ENCODE measurements around the gene PARD3. TPM values are rescaled to one million over a fixed set of nuclear protein-coding genes. Genes with fewer than 3 reads are reported as not detected.

PARD3 gene
- total and polyA plus RNA-seq, 2 experiments from 2014 or later, result 47.2 to 59.7 TPM

DNA sequence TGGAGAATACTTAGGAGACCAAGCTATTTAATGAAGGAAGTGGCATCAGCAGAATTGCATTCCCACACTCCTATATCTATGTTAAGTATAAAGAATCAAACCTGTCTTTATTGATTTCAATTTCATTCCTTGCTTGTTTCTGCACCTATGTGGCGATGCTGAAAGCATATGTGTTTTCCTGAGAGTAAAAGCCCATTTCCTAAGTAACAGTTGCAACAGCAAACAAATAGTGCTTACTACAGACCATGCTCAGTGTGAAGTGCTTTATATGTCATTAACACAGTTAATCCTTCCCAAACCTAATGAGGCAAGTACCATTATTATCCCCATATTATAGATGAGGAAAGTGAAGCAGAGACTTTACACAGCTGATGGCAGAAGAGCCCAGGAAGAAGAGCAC, 552.1 kb downstream of the PARD3 start:
- Histone ChIP-seq H3K27me3 (no peaks in the 10 kb centered on the region), H3K4me3 (no peak overlapping the region), H3K36me3 (replicated peaks; ENCODE audit: insufficient read depth, low read depth) (peaks cover 3% of the 10 kb centered on the region), H3K9me3 (ENCODE audit: low read depth) (no peaks in the 10 kb centered on the region), H3K27ac (no peak overlapping the region), H3K9me2 (replicated peaks; ENCODE audit: insufficient read depth) (no peaks in the 10 kb centered on the region), H3K4me1 (ENCODE audit: insufficient read depth) (no peaks in the 10 kb centered on the region), H4K20me1 (ENCODE audit: insufficient read depth, poor library complexity, severe bottlenecking) (no peaks in the 10 kb centered on the region), H2AFZ (no peak overlapping the region), H3K79me2 (no peaks in the 10 kb centered on the region), H3K4me2 (no peak overlapping the region)
- DNase-seq (ENCODE audit: low spot score), result no peak
- WGBS (ENCODE audit: low lambda C conversion rate, missing lambda C conversion rate), result 97% methylated on average over 1 of the region's 1 CpG
- no peak for TF ChIP-seq EZH2 (IDR thresholded peaks at IDR 0.05; ENCODE audit: borderline replicate concordance)
- no peak for TF ChIP-seq EZH2phosphoT487 (IDR thresholded peaks at IDR 0.05; ENCODE audit: low read depth, severe bottlenecking, unreplicated experiment)
- TF ChIP-seq, protein P1, sequence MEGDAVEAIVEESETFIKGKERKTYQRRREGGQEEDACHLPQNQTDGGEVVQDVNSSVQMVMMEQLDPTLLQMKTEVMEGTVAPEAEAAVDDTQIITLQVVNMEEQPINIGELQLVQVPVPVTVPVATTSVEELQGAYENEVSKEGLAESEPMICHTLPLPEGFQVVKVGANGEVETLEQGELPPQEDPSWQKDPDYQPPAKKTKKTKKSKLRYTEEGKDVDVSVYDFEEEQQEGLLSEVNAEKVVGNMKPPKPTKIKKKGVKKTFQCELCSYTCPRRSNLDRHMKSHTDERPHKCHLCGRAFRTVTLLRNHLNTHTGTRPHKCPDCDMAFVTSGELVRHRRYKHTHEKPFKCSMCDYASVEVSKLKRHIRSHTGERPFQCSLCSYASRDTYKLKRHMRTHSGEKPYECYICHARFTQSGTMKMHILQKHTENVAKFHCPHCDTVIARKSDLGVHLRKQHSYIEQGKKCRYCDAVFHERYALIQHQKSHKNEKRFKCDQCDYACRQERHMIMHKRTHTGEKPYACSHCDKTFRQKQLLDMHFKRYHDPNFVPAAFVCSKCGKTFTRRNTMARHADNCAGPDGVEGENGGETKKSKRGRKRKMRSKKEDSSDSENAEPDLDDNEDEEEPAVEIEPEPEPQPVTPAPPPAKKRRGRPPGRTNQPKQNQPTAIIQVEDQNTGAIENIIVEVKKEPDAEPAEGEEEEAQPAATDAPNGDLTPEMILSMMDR (IDR thresholded peaks at IDR 0.05; ENCODE audit: poor library complexity), result no peak

DNA sequence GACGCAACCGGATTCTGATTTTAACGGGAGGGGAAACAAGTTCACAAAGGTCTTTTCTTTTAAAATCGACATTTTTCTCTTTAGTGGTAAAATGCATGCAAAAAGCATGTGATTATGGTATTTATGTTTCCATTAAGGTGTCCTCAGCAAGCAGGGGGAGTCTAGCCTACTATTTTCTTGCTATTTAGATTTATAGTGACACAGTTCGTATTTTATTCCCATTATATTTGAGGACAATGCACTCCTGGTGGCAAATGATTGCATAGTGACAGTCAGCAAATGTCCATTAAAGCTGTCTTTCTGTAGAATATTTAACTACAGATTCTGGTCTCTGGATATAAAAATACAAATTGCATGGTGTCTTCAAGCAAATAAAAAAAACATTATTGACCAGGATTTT, 554.2 kb downstream of the PARD3 start:
- WGBS (ENCODE audit: low lambda C conversion rate, missing lambda C conversion rate), result 90% methylated on average over 5 of the region's 5 CpGs
- Histone ChIP-seq H3K4me2 (no peak overlapping the region), H3K36me3 (replicated peaks; ENCODE audit: insufficient read depth, low read depth) (peaks cover 3% of the 10 kb centered on the region), H3K79me2 (no peaks in the 10 kb centered on the region), H3K4me3 (no peak overlapping the region), H3K9me2 (replicated peaks; ENCODE audit: insufficient read depth) (no peaks in the 10 kb centered on the region), H3K27ac (no peak overlapping the region), H2AFZ (no peak overlapping the region), H3K9me3 (ENCODE audit: low read depth) (no peaks in the 10 kb centered on the region), H4K20me1 (ENCODE audit: insufficient read depth, poor library complexity, severe bottlenecking) (no peaks in the 10 kb centered on the region), H3K27me3 (no peaks in the 10 kb centered on the region), H3K4me1 (ENCODE audit: insufficient read depth) (no peaks in the 10 kb centered on the region)
- TF ChIP-seq EZH2 (IDR thresholded peaks at IDR 0.05; ENCODE audit: borderline replicate concordance) (no peak), EZH2phosphoT487 (IDR thresholded peaks at IDR 0.05; ENCODE audit: low read depth, severe bottlenecking, unreplicated experiment) (no peak)
- TF ChIP-seq, protein P1 (IDR thresholded peaks at IDR 0.05; ENCODE audit: poor library complexity), result no peak
- DNase-seq (ENCODE audit: low spot score), result no peak

DNA sequence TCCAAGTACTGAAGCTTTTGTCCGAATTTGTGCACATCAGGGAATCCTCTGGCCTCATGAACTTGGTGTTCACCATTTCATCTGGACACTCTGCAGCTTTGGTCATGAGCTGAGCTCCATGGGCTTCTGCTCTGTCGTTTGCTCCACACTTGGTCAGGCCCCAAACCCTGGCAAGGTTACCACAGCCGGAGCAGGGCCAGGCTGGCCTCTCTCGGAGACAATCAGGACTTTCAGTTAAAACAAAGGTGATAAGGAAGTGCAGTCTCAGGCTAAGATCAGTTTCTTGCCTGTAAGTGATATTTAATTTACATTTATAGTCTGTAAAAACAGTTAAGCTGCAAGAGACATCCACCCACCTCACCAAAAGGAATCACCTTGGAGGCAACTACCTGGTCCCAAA, 558.9 kb downstream of the PARD3 start:
- Histone ChIP-seq H3K9me3 (ENCODE audit: low read depth) (no peaks in the 10 kb centered on the region), H4K20me1 (ENCODE audit: insufficient read depth, poor library complexity, severe bottlenecking) (no peaks in the 10 kb centered on the region), H3K36me3 (replicated peaks; ENCODE audit: insufficient read depth, low read depth) (no peaks in the 10 kb centered on the region), H3K4me1 (ENCODE audit: insufficient read depth) (peaks cover 6% of the 10 kb centered on the region), H3K9me2 (replicated peaks; ENCODE audit: insufficient read depth) (no peaks in the 10 kb centered on the region), H3K4me2 (no peak overlapping the region), H3K27me3 (no peaks in the 10 kb centered on the region), H3K4me3 (no peak overlapping the region), H2AFZ (no peak overlapping the region), H3K79me2 (no peaks in the 10 kb centered on the region), H3K27ac (no peak overlapping the region)
- 81% methylated on average over 4 of the region's 4 CpGs for WGBS (ENCODE audit: low lambda C conversion rate, missing lambda C conversion rate)
- no peak for DNase-seq (ENCODE audit: low spot score)
- TF ChIP-seq EZH2 (IDR thresholded peaks at IDR 0.05; ENCODE audit: borderline replicate concordance) (no peak), EZH2phosphoT487 (IDR thresholded peaks at IDR 0.05; ENCODE audit: low read depth, severe bottlenecking, unreplicated experiment) (no peak)
- TF ChIP-seq, protein P1 (IDR thresholded peaks at IDR 0.05; ENCODE audit: poor library complexity), result no peak

DNA sequence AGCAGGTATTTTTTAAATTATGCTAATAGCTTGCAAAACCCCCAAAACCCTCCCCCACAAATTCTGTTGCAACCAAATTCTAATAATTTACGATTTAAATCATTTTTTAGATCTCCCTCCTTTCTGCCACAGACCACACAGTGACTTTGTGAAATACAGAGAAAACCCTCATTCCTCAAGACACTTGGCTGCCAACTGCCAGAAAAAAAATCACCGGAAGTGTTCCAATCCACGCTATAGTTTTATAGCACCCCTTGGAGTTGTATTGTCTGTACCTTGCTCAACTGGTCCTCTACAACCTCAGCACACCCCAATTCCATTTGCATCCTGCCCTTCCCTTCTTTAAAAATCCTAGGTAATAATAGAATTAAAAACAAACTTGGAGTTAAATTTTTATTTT, 560.1 kb downstream of the PARD3 start:
- H3K9me2 ChIP-seq (replicated peaks; ENCODE audit: insufficient read depth), result no peaks in the 10 kb centered on the region
- H3K4me1 ChIP-seq (ENCODE audit: insufficient read depth), result peaks cover 6% of the 10 kb centered on the region
- H3K4me2 ChIP-seq, result no peak overlapping the region
- no peaks in the 10 kb centered on the region for H3K9me3 ChIP-seq (ENCODE audit: low read depth)
- no peaks in the 10 kb centered on the region for H3K79me2 ChIP-seq
- 76% methylated on average over 3 of the region's 3 CpGs for WGBS (ENCODE audit: low lambda C conversion rate, missing lambda C conversion rate)
- DNase-seq (ENCODE audit: low spot score), result no peak
- H4K20me1 ChIP-seq (ENCODE audit: insufficient read depth, poor library complexity, severe bottlenecking), result no peaks in the 10 kb centered on the region
- no peak overlapping the region for H3K4me3 ChIP-seq
- H2AFZ ChIP-seq, result no peak overlapping the region
- H3K36me3 ChIP-seq (replicated peaks; ENCODE audit: insufficient read depth, low read depth), result no peaks in the 10 kb centered on the region
- H3K27me3 ChIP-seq, result no peaks in the 10 kb centered on the region
- H3K27ac ChIP-seq, result no peak overlapping the region
- TF ChIP-seq, protein P1 (IDR thresholded peaks at IDR 0.05; ENCODE audit: poor library complexity), result no peak
- TF ChIP-seq EZH2 (IDR thresholded peaks at IDR 0.05; ENCODE audit: borderline replicate concordance) (no peak), EZH2phosphoT487 (IDR thresholded peaks at IDR 0.05; ENCODE audit: low read depth, severe bottlenecking, unreplicated experiment) (no peak)
